ENCODE data around the gene SLC39A11.

Gene SLC39A11

DNA sequence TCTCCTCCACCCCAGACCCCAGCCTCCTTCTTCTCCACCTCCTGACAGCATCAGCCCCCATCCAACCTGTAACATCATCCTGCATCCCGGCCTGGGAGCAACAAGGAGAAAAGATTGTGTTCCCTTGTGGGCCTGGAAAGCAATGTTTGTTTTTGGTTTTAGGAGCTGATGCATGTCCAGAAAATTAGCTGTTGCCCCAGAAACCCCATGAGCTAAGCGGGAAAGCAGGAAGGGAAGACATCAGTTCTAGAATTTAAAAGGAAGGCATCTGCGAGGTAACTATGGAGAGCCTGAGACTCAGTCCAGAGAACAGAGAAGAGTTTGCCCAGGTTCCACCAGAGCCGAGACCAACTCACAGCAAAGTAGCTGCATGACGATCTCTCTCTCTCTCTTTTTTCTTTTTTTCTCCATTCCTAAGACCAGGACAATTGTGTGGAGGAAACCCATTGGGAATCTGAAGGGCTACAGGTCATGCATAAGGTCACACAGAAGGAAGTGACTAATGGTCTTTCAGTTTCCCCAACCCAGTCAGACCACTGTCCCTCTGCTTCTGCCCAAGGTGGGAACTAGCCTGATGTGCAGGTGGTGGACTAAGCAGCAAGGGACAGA lies 124.4 kb downstream of the SLC39A11 start:
- Mint-ChIP-seq H3K36me3 (ENCODE audit: low read depth) (no peaks in the 10 kb centered on the region), H3K27ac (no peak overlapping the region), H3K4me3 (no peak overlapping the region), H3K27me3 (ENCODE audit: low read depth) (no peaks in the 10 kb centered on the region), H3K4me1 (peaks cover 31% of the 10 kb centered on the region), H3K9me3 (peaks cover 1% of the 10 kb centered on the region)
- TF ChIP-seq, protein P1, sequence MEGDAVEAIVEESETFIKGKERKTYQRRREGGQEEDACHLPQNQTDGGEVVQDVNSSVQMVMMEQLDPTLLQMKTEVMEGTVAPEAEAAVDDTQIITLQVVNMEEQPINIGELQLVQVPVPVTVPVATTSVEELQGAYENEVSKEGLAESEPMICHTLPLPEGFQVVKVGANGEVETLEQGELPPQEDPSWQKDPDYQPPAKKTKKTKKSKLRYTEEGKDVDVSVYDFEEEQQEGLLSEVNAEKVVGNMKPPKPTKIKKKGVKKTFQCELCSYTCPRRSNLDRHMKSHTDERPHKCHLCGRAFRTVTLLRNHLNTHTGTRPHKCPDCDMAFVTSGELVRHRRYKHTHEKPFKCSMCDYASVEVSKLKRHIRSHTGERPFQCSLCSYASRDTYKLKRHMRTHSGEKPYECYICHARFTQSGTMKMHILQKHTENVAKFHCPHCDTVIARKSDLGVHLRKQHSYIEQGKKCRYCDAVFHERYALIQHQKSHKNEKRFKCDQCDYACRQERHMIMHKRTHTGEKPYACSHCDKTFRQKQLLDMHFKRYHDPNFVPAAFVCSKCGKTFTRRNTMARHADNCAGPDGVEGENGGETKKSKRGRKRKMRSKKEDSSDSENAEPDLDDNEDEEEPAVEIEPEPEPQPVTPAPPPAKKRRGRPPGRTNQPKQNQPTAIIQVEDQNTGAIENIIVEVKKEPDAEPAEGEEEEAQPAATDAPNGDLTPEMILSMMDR (IDR thresholded peaks at IDR 0.05; ENCODE audit: unreplicated experiment in 3 of 3): no peak

DNA sequence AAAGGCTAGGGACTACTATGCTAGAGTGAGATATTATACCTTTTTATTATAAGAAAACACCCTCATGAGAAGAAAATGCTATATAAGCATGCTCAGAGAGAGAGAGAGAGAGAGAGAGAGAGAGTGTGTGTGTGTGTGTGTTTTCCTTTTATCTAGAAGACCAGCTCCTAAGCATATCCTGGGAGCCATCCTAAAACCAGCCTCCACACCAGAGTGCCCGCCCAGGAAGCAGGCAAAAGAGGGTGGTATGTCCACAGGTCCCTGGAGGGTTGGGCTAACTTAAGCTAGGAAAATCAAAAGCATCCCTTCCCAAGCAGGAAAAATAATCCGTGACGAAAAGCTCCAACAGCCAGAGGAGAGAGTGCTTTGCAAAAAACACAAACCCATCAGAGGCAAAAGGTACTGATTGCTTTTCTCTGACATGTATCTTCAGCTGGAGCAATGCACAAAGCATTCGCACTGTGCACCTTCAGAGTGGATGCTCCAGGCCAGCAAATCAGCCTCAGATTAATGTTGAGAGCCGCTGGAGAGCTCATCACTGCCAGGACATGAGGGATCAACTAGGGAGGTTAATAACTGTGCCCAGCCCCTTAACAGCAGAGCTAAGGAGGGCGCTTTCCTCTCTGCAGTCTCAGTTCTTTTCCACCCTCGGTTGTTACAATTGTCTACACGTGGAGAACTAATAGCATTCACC lies 125.1 kb downstream of the SLC39A11 start:
- Mint-ChIP-seq H3K27me3 (ENCODE audit: low read depth) (no peaks in the 10 kb centered on the region), H3K27ac (no peak overlapping the region), H3K9me3 (no peaks in the 10 kb centered on the region), H3K36me3 (ENCODE audit: low read depth) (no peaks in the 10 kb centered on the region), H3K4me3 (no peak overlapping the region), H3K4me1 (peaks cover 24% of the 10 kb centered on the region)
- TF ChIP-seq, protein P1 (IDR thresholded peaks at IDR 0.05; ENCODE audit: unreplicated experiment in 3 of 3): no peak

DNA sequence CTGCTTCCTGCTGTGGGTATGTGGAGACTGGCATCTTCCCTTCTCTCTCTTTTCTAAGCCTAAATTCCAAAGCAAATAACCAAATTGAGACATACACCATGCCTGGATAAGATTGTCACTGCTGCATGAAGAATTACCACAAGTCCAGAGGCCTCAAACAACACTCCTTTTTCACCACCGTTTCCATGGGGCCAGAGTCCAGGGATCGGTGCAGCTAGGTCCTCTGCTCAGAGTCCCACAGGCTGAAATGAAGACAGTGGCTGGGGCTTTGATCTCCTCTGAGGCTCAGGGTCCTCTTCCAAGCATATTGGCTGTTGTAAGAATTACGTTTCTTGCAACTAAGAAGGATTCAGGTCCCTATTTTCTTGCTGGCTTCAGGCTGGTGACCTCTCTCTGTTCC lies 130.4 kb downstream of the SLC39A11 start:
- Mint-ChIP-seq H3K27me3 (ENCODE audit: low read depth) (no peaks in the 10 kb centered on the region), H3K9me3 (peaks cover 5% of the 10 kb centered on the region), H3K27ac (no peak overlapping the region), H3K36me3 (ENCODE audit: low read depth) (no peaks in the 10 kb centered on the region), H3K4me3 (no peak overlapping the region), H3K4me1 (no peaks in the 10 kb centered on the region)
- TF ChIP-seq, protein P1 (IDR thresholded peaks at IDR 0.05; ENCODE audit: unreplicated experiment in 3 of 3): no peak

DNA sequence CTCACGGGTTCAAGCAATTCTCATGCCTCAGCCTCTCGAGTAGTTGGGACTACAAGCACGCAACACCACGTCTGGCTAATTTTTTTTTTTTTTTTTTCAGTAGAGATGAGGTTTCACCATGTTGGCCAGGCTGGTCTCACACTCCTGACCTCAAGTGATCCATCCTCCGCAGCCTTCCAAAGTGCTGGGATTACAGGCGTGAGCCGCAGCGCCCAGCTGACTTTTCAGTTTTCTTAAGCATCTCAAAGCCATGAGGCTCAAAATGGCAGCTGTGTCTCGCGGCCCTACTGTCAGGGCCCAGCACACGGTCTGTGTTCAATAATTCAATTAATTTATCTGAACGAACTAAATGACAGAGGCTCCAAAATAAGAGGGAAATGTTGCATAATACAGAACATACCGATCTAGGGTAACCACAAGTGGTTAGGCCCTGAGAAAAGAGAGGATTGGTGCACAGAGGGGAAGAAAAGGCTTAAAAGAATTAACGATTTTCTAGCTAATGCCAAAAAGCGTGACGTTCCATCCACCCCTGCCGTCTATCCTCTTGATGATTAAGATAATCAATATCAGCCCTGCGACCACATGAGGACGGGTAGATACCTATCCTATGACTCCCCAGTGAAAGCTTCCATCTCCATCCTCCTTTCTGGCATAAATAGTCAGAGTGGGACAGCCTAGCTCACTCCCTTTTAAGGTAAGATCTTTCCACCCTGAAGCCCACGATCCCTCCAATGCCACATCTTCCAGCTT lies 136.9 kb downstream of the SLC39A11 start:
- peaks cover 5% of the 10 kb centered on the region for H3K27me3 Mint-ChIP-seq (ENCODE audit: low read depth)
- H3K4me1 Mint-ChIP-seq: peaks cover 4% of the 10 kb centered on the region
- TF ChIP-seq, protein P1 (IDR thresholded peaks at IDR 0.05; ENCODE audit: unreplicated experiment in 3 of 3): no peak
- no peak overlapping the region for H3K27ac Mint-ChIP-seq
- H3K9me3 Mint-ChIP-seq: peaks cover 5% of the 10 kb centered on the region
- H3K4me3 Mint-ChIP-seq: no peak overlapping the region
- no peaks in the 10 kb centered on the region for H3K36me3 Mint-ChIP-seq (ENCODE audit: low read depth)

DNA sequence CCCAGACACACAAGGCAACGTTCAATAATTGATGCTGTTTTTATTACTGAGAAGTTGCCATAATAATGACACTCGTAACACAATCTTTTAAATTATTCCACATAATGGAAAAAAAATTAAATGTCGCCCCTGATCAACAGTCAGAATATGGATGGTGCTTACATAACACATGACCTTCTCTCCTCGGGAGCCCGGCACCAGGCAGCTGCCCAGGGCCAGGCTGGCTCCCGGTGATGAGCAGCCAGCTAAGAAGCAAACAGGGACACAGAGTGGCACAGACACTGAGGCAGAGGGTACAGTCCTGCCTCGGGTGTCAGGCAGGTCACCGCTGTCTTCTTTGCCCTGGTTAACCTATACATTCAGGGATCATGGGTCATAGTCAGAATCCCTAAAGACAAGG lies 137.9 kb downstream of the SLC39A11 start:
- Mint-ChIP-seq H3K4me3 (no peak overlapping the region), H3K27me3 (ENCODE audit: low read depth) (peaks cover 5% of the 10 kb centered on the region), H3K9me3 (peaks cover 3% of the 10 kb centered on the region), H3K4me1 (peaks cover 4% of the 10 kb centered on the region), H3K36me3 (ENCODE audit: low read depth) (no peaks in the 10 kb centered on the region), H3K27ac (no peak overlapping the region)
- TF ChIP-seq, protein P1 (IDR thresholded peaks at IDR 0.05; ENCODE audit: unreplicated experiment in 3 of 3): no peak
